ENCODE data around the gene DHRS4L2. TPM values are rescaled to one million over a fixed set of nuclear protein-coding genes. Genes with fewer than 3 reads are reported as not detected.
A peak's percentile ranks its signal among the peaks of the same experiment; 100 is the strongest.
"Not testable (repeated sequence)": the region's sequence is repeated elsewhere in the genome, so short reads cannot be mapped to it uniquely, and the experiment has no call there.

The DHRS4L2 gene
- total and polyA plus RNA-seq, 2 of the 4 experiments (the other 2 are of a cell fraction) = 11.1 to 19.6 TPM

DNA sequence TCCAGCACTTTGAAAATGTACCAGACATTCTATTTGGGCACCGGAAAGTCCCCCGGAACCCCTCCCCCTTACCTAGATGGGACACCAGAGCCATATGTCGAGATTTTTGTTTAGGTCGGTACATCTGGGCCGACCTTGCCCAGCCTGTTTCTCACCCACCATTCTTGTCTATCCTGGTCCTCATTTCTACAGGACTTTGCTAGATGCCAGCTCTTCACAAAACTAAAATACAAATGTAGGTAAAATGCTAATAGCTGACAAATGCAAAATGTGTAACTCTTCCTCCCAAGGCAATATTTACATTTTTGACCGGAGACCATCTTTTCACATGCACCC lies 34.5 kb upstream of the DHRS4L2 start:
- dilution Hi-C loops (cut with HindIII; ENCODE audit: low sequenced_read_pairs, unreplicated experiment); BruUV-seq (replicated peaks); CTCF ChIA-PET; H2BK120ac ChIP-seq (ENCODE audit: low read depth, low read length); H3K27ac ChIP-seq (ENCODE audit: insufficient read depth, low read length); H4K91ac ChIP-seq (ENCODE audit: insufficient read depth, low read depth, low read length); H2AK5ac ChIP-seq (ENCODE audit: low read depth, low read length); H3K9me3 ChIP-seq (ENCODE audit: control insufficient read depth, insufficient read depth, low read length); H2BK15ac ChIP-seq (ENCODE audit: low read depth, low read length); in situ Hi-C loops (cut with MboI; ENCODE audit: low sequenced_read_pairs); H3K36me3 ChIP-seq (ENCODE audit: control insufficient read depth, insufficient read depth, low read length); H2AK9ac ChIP-seq (replicated peaks; ENCODE audit: low read depth, low read length, poor library complexity); H3K4ac ChIP-seq (ENCODE audit: low read depth, low read length); H3K27me3 ChIP-seq (ENCODE audit: control insufficient read depth, insufficient read depth, low read length); POLR2A ChIA-PET (ENCODE audit: unreplicated experiment); H3K4me1 ChIP-seq (ENCODE audit: control insufficient read depth, insufficient read depth, low read length); H3K56ac ChIP-seq (ENCODE audit: extremely low read depth, insufficient read depth, low read length); H3K9me1 ChIP-seq (ENCODE audit: insufficient read depth, low read length); H2BK20ac ChIP-seq (ENCODE audit: low read depth, low read length); DNase-seq; H4K20me1 ChIP-seq (ENCODE audit: insufficient read depth, low read length): not testable (repeated sequence)
- H4K8ac ChIP-seq (ENCODE audit: low read depth in 2 of 2, low read length in 2 of 2) = peak overlapping the region; percentile 73 to 85; a peak in 3 of 4 replicates
- H2BK5ac ChIP-seq (ENCODE audit: low read depth, low read length, poor library complexity, severe bottlenecking) = peak overlapping the region; percentile 14
- H3K4me3 ChIP-seq (ENCODE audit: insufficient read depth, low read depth, low read length) = peak overlapping the region; percentile 98
- H3K9ac ChIP-seq (ENCODE audit: low read depth, low read length) = peak overlapping the region; percentile 90
- peak; percentile 1; the same call in 1 of the 2 replicates for ATAC-seq (ENCODE audit: low read depth)
- peak overlapping the region; percentile 97 for H3K4me2 ChIP-seq (ENCODE audit: low read depth, low read length)
- peak overlapping the region; percentile 79; the same call in 1 of the 2 replicates for H3K14ac ChIP-seq (replicated peaks; ENCODE audit: low read depth, low read length)
- WGBS, 2 experiments (ENCODE audit: extremely low coverage in 2 of 2, insufficient read length in 1 of 2) = no CpG with 5 or more reads among the region's 6 CpGs
- peaks cover 2 to 15% of the 10 kb centered on the region in 2 experiments for H3K79me1 ChIP-seq (ENCODE audit: low read depth in 1 of 2, low read length in 2 of 2)
- 0 out of 2 replicates have a peak overlapping the region, but pooled peaks have one; percentile 11 for H3K18ac ChIP-seq (ENCODE audit: low read depth, low read length)
- peak overlapping the region; percentile 52; the same call in 1 of the 2 replicates for H4K5ac ChIP-seq (ENCODE audit: low read depth, low read length)
- peak overlapping the region; percentile 99 for H2AFZ ChIP-seq (replicated peaks; ENCODE audit: low read length, poor library complexity)
- intact Hi-C loops (cut with micrococcal nuclease) = loop anchor here (1.0 to 5.0 kb wide), 2 partner anchors 227 to 322 kb away; no protein-coding TSS in a partner anchor
- peak overlapping the region; percentile 68; the same call in 1 of the 2 replicates for H3K23ac ChIP-seq (ENCODE audit: low read depth, low read length)

DNA sequence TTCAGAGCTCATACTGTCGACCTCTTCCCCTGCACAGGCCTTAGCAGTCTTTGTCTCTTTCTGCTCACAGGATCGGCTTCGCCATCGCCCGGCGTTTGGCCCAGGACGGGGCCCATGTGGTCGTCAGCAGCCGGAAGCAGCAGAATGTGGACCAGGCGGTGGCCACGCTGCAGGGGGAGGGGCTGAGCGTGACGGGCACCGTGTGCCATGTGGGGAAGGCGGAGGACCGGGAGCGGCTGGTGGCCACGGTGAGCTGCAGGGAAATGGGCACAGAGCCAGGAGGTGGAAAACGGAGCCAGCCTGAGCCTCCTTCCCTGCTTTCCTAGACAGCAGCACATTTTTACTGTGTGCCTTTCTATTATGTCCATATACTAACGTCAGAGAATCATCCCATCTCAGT lies 33.8 kb upstream of the DHRS4L2 start:
- DNase-seq; H3K4me2 ChIP-seq (ENCODE audit: low read depth, low read length); H4K91ac ChIP-seq (ENCODE audit: insufficient read depth, low read depth, low read length); H3K9ac ChIP-seq (ENCODE audit: low read depth, low read length); ATAC-seq (ENCODE audit: low read depth); H3K27ac ChIP-seq (ENCODE audit: insufficient read depth, low read length); H3K18ac ChIP-seq (ENCODE audit: low read depth, low read length); H3K27me3 ChIP-seq (ENCODE audit: control insufficient read depth, insufficient read depth, low read length); H3K9me3 ChIP-seq (ENCODE audit: control insufficient read depth, insufficient read depth, low read length); H4K8ac ChIP-seq (ENCODE audit: low read depth in 2 of 2, low read length in 2 of 2); BruUV-seq (replicated peaks); POLR2A ChIA-PET (ENCODE audit: unreplicated experiment); H3K36me3 ChIP-seq (ENCODE audit: control insufficient read depth, insufficient read depth, low read length); H4K20me1 ChIP-seq (ENCODE audit: insufficient read depth, low read length); dilution Hi-C loops (cut with HindIII; ENCODE audit: low sequenced_read_pairs, unreplicated experiment); H4K5ac ChIP-seq (ENCODE audit: low read depth, low read length); H3K23ac ChIP-seq (ENCODE audit: low read depth, low read length); H3K9me1 ChIP-seq (ENCODE audit: insufficient read depth, low read length); H2BK15ac ChIP-seq (ENCODE audit: low read depth, low read length); H2AK9ac ChIP-seq (replicated peaks; ENCODE audit: low read depth, low read length, poor library complexity); H3K4ac ChIP-seq (ENCODE audit: low read depth, low read length); H2BK20ac ChIP-seq (ENCODE audit: low read depth, low read length); H2BK5ac ChIP-seq (ENCODE audit: low read depth, low read length, poor library complexity, severe bottlenecking); H2AFZ ChIP-seq (replicated peaks; ENCODE audit: low read length, poor library complexity); H3K4me3 ChIP-seq (ENCODE audit: insufficient read depth, low read depth, low read length); H3K56ac ChIP-seq (ENCODE audit: extremely low read depth, insufficient read depth, low read length); H3K14ac ChIP-seq (replicated peaks; ENCODE audit: low read depth, low read length); H2BK120ac ChIP-seq (ENCODE audit: low read depth, low read length); CTCF ChIA-PET; H3K4me1 ChIP-seq (ENCODE audit: control insufficient read depth, insufficient read depth, low read length); H2AK5ac ChIP-seq (ENCODE audit: low read depth, low read length); in situ Hi-C loops (cut with MboI; ENCODE audit: low sequenced_read_pairs): not testable (repeated sequence)
- peaks cover 2 to 15% of the 10 kb centered on the region in 2 experiments for H3K79me1 ChIP-seq (ENCODE audit: low read depth in 1 of 2, low read length in 2 of 2)
- WGBS, 2 experiments (ENCODE audit: extremely low coverage in 2 of 2, insufficient read length in 1 of 2) = 100% methylated on average over 1 of the region's 20 CpGs; no CpG with 5 or more reads in 1 of the 2 experiments
- intact Hi-C loops (cut with micrococcal nuclease) = loop anchor here (1.0 to 5.0 kb wide), 2 partner anchors 228 to 323 kb away; no protein-coding TSS in a partner anchor
